Fibroblast of the aortic adventitia (primary cell): ENCODE measurements around the gene ZNF695. TPM values are rescaled to one million over a fixed set of nuclear protein-coding genes. Genes with fewer than 3 reads are reported as not detected.
A peak's percentile ranks its signal among the peaks of the same experiment; 100 is the strongest.
"Not testable (repeated sequence)": the region's sequence is repeated elsewhere in the genome, so short reads cannot be mapped to it uniquely, and the experiment has no call there.

Source experiments
- DNase-seq: peaks from one replicate; pipeline ENCODE4 v3.0.0-alpha.2; 2010; ENCODE audit warnings: low read depth
- H3K4me3 ChIP-seq: 2 replicates; pipeline ENCODE4 v1.5.1; 2011; ENCODE audit warnings: low read depth, mild to moderate bottlenecking, control low read depth, low read length, moderate library complexity
- CTCF ChIP-seq: IDR thresholded peaks from 2 replicates; pipeline ENCODE4 v1.5.1; 2011; ENCODE audit warnings: mild to moderate bottlenecking, low read length, control low read depth, inconsistent platforms; ENCODE audit not compliant: insufficient read depth
- total RNA-seq: library from RNA; depleted of rRNA; stranded (reverse); fragments of >200 nt; gene quantifications from 2 replicates; pipeline ENCODE4 v1.2.3, GENCODE V29; 2012; ENCODE audit warnings: low replicate concordance

The ZNF695 gene
- total RNA-seq, 1 donor, result 1.4 TPM

- TF ChIP-seq CTCF, result no peak
- DNase-seq, result no peak
- no peak overlapping the region for H3K4me3 ChIP-seq
These were observed 29.9 kb upstream of the ZNF695 start for GRCh38 chr1:247037511-247038320.

GRCh38 chr1:247032306-247032705 is 24.4 kb upstream of the ZNF695 start:
- H3K4me3 ChIP-seq, DNase-seq: not testable (repeated sequence)

DNA sequence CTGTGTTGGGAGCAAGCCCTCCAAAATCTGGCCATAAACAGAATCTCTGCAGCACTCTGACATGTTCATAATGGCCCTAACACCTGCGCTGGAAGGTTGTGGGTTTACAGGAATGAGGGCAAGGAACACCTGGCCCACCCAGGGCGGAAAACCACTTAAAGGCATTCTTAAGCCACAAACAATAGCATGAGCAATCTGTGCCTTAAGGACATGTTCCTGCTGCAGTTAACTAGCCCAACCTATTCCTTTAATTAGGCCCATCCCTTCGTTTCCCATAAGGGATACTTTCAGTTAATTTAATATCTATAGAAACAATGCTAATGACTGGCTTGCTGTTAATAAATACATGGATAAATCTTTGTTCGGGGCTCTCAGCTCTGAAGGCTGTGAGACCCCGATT is 16.8 kb upstream of the ZNF695 start:
- not testable (repeated sequence) for DNase-seq, H3K4me3 ChIP-seq

- no peak for TF ChIP-seq CTCF
- no peak for DNase-seq
- H3K4me3 ChIP-seq, result no peak overlapping the region
These were observed 5.5 kb upstream of the ZNF695 start for GRCh38 chr1:247013391-247013790.

DNA sequence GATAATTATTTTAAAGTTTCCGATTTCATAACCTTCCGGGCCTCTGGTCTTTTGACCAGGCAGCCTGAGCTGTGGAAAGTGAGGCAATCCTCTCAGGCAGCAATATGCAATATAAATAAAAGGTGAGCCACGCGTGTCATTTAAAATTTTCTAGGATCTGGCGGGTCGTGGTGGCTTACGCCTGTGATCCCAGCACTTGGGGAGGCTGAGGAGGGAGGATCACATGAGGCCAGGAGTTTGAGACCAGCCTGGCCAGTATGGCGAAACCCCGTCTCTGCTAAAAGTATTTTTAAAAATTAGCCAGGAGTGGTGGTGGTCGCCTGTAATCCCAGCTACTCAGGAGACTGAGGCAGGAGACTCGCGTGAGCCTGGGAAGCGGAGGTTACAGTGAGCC is 546 bp upstream of the ZNF695 start:
- H3K4me3 ChIP-seq, result peak overlapping the region; percentile 84
- no peak for DNase-seq
- no peak for TF ChIP-seq CTCF

DNA sequence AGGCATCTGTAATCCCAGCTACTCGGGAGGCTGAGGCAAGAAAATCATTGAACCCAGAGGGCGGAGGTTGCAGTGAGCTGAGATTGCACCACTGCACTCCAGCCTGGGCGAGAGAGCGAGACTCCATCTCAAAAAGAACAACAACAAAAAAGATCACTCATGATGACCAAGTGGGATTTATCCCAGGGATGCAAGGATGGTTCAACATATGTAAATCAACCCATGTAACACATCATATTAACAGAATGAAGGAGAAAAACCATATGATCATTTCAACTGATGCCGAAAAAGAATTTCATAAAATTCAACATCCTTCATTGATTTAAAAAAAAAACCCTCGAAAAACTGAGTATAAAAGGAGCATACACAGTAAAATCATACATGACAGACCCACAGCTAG is 3.8 kb downstream of the ZNF695 start:
- not testable (repeated sequence) for H3K4me3 ChIP-seq, DNase-seq

DNA sequence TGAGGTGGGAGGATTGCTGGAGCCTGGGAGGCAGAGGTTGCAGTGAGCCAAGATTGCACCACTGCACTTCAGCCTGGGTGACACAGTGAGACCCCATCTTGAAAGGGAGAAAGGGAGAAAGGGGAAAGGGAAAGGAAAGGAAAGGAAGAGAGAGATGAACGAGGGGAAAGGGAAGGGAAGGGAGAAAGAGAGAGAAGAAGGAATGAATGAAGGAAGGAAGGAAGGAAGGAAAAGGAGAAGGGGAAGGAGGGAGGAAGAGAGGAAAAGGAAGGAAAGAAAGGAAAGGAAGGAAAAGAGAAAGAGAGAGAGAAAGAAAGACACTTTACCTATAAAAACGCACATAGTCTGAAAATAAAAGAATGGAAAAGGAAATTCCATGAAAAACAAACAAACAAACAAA is 18.0 kb downstream of the ZNF695 start:
- DNase-seq, result no peak
- H3K4me3 ChIP-seq, result no peak overlapping the region
- TF ChIP-seq CTCF, result no peak

DNA sequence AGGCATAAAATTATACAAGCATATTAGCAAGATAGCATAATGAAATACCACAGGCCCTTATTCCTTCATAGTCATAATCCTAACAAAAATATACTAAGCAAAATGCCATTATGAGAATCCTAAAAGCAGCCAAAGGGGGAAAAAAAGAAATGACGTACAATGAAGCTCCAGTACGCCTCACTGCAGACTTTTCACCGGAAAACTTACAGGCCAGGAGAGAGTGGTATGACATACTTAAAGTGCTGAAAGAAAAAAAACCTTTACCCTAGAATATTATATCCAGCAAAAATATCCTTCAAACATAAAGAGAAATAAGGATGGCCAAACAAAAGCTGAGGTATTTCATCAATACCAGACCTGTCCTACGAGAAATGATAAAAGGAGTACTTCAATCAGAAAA is 19.5 kb downstream of the ZNF695 start:
- no peak overlapping the region for H3K4me3 ChIP-seq
- no peak for DNase-seq
- TF ChIP-seq CTCF, result no peak
